ENCODE measurements around the gene MAN2A1.

DNA sequence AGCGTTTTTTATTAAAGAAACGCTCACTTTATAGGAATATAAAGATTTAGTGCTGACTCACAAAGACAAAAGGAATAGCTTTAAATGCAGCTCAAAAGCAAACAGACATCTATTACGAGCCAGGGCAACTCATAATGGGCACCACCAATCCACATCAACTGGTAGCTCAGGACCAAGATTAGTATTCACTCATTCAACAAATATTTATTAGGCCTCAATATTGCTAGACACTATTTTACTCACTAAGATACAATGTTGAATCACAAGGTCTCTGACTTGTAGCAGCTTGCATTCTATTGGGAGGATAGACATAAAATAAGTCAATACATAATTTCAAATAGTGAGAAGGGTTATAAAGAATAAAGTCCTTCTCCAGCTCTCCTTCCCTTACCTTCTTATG lies 8.0 kb upstream of the MAN2A1 start:
- no peak for TF ChIP-seq POLR2A (IDR thresholded peaks at IDR 0.05)
- TF ChIP-seq, protein P1, sequence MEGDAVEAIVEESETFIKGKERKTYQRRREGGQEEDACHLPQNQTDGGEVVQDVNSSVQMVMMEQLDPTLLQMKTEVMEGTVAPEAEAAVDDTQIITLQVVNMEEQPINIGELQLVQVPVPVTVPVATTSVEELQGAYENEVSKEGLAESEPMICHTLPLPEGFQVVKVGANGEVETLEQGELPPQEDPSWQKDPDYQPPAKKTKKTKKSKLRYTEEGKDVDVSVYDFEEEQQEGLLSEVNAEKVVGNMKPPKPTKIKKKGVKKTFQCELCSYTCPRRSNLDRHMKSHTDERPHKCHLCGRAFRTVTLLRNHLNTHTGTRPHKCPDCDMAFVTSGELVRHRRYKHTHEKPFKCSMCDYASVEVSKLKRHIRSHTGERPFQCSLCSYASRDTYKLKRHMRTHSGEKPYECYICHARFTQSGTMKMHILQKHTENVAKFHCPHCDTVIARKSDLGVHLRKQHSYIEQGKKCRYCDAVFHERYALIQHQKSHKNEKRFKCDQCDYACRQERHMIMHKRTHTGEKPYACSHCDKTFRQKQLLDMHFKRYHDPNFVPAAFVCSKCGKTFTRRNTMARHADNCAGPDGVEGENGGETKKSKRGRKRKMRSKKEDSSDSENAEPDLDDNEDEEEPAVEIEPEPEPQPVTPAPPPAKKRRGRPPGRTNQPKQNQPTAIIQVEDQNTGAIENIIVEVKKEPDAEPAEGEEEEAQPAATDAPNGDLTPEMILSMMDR (IDR thresholded peaks at IDR 0.05 in 8 of 11, conservative IDR thresholded peaks at IDR 0.05 in 3 of 11), result no peak

Data from spleen (tissue), 7 donors.